MM.1S (cell line): ENCODE data around the gene FGFR2.

ENCODE experiments used
- CTCF ChIP-seq: fragments of 300-600 bp; sonication (generic); IDR thresholded peaks from 2 replicates; pipeline ENCODE4 v1.5.1; 2016; ENCODE audit warnings: antibody characterized with exemption, low read length, mixed read lengths
- EZH2phosphoT487 ChIP-seq: fragments of 300-600 bp; sonication (generic); IDR thresholded peaks from 2 replicates; pipeline ENCODE4 v1.6.1; 2018; ENCODE audit warnings: antibody characterized with exemption, low read length

DNA sequence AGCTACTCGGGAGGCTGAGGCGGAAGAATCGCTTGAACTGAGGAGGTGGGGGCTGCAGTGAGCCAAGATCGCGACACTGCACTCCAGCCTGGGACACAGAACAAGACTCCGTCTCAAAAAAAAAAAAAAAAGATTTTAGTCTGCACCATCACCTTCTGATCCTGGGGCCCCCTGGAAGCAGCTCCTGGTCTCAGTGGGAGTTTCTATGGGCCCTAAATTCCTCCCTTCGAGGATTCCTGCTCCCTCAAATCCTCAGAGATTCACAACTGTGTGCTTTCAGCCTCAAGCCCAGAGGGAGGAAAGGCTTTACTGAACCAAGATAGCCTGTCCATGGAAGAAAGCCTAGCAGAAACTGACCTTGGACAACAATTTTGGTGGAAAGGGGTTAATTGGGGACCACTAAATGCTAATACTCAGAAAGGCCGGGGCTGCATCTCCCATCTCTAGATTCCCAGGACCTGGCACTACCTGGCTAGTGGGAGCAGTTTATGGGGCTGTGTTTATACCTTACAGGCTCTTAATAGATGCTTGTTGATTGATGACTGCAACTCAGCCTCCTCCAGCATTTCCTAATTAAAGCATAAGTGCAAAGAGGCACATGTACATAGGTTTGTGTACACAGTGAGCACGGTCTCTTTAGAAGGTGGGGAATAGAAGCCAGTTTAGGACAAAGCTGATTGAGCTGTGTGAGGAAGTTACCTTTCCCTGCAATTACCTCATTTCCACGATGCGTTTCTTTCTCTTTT, 9.2 kb upstream of the FGFR2 start:
- TF ChIP-seq EZH2phosphoT487: no peak
- no peak for TF ChIP-seq CTCF
